Mucosa of stomach (tissue), 1 donor: Measurements from ENCODE around the gene SCARB1.

Experiments used
- H3K27me3 ChIP-seq: one replicate; pipeline ENCODE4 v1.7.0; 2013; ENCODE audit warnings: mild to moderate bottlenecking, low read length; ENCODE audit not compliant: control insufficient read depth, insufficient read depth
- H3K36me3 ChIP-seq: one replicate; pipeline ENCODE4 v1.7.0; 2013; ENCODE audit warnings: low read length; ENCODE audit not compliant: control insufficient read depth, insufficient read depth
- H3K4me1 ChIP-seq: one replicate; pipeline ENCODE4 v1.7.0; 2013; ENCODE audit warnings: mild to moderate bottlenecking, low read length; ENCODE audit not compliant: control insufficient read depth, insufficient read depth
- H3K4me3 ChIP-seq: one replicate; pipeline ENCODE4 v1.7.0; 2013; ENCODE audit warnings: low read length
- H3K9ac ChIP-seq: one replicate; pipeline ENCODE4 v1.7.0; 2013; ENCODE audit warnings: mild to moderate bottlenecking, low read length, moderate library complexity
- H3K9me3 ChIP-seq: one replicate; pipeline ENCODE4 v1.7.0; 2013; ENCODE audit warnings: mild to moderate bottlenecking, low read length, moderate library complexity; ENCODE audit not compliant: control insufficient read depth
- donor health status: Pancreatic carcinoma.

The SCARB1 gene

GRCh38 chr12:124805876-124806668, 57.6 kb downstream of the SCARB1 start:
- H3K36me3 ChIP-seq: no peaks in the 10 kb centered on the region
- H3K9me3 ChIP-seq: no peaks in the 10 kb centered on the region
- H3K4me1 ChIP-seq: no peaks in the 10 kb centered on the region
- H3K9ac ChIP-seq: no peak overlapping the region
- H3K27me3 ChIP-seq: no peaks in the 10 kb centered on the region
- H3K4me3 ChIP-seq: no peak overlapping the region

- Histone ChIP-seq H3K9ac (no peak overlapping the region), H3K4me1 (no peaks in the 10 kb centered on the region), H3K36me3 (no peaks in the 10 kb centered on the region), H3K27me3 (no peaks in the 10 kb centered on the region), H3K9me3 (no peaks in the 10 kb centered on the region), H3K4me3 (no peak overlapping the region)
Measured at GRCh38 chr12:124805050-124805449, 58.6 kb downstream of the SCARB1 start.

GRCh38 chr12:124804011-124804621, 59.5 kb downstream of the SCARB1 start:
- no peaks in the 10 kb centered on the region for H3K36me3 ChIP-seq
- no peak overlapping the region for H3K9ac ChIP-seq
- no peaks in the 10 kb centered on the region for H3K4me1 ChIP-seq
- no peaks in the 10 kb centered on the region for H3K9me3 ChIP-seq
- no peaks in the 10 kb centered on the region for H3K27me3 ChIP-seq
- H3K4me3 ChIP-seq: no peak overlapping the region

- H3K9ac ChIP-seq: no peak overlapping the region
Measured at GRCh38 chr12:124802361-124802760, 61.3 kb downstream of the SCARB1 start.

GRCh38 chr12:124800506-124800905, 63.2 kb downstream of the SCARB1 start:
- Histone ChIP-seq H3K4me3 (no peak overlapping the region), H3K4me1 (no peaks in the 10 kb centered on the region), H3K9me3 (no peaks in the 10 kb centered on the region), H3K9ac (no peak overlapping the region), H3K36me3 (no peaks in the 10 kb centered on the region), H3K27me3 (no peaks in the 10 kb centered on the region)

More at GRCh38 chr12:124802361-124802760, 61.3 kb downstream of the SCARB1 start:
- H3K9me3 ChIP-seq: no peaks in the 10 kb centered on the region
- H3K36me3 ChIP-seq: no peaks in the 10 kb centered on the region
- no peak overlapping the region for H3K4me3 ChIP-seq
- H3K4me1 ChIP-seq: no peaks in the 10 kb centered on the region
- H3K27me3 ChIP-seq: no peaks in the 10 kb centered on the region

- H3K9me3 ChIP-seq: no peaks in the 10 kb centered on the region
- H3K4me3 ChIP-seq: no peak overlapping the region
- H3K36me3 ChIP-seq: no peaks in the 10 kb centered on the region
- H3K27me3 ChIP-seq: no peaks in the 10 kb centered on the region
- H3K4me1 ChIP-seq: no peaks in the 10 kb centered on the region
- H3K9ac ChIP-seq: no peak overlapping the region
Measured at GRCh38 chr12:124797321-124797720, 66.3 kb downstream of the SCARB1 start.

GRCh38 chr12:124796303-124796960, 67.2 kb downstream of the SCARB1 start:
- Histone ChIP-seq H3K4me1 (no peaks in the 10 kb centered on the region), H3K27me3 (no peaks in the 10 kb centered on the region), H3K4me3 (no peak overlapping the region), H3K9me3 (no peaks in the 10 kb centered on the region), H3K9ac (no peak overlapping the region), H3K36me3 (no peaks in the 10 kb centered on the region)

- Histone ChIP-seq H3K4me3 (no peak overlapping the region), H3K9ac (no peak overlapping the region), H3K27me3 (no peaks in the 10 kb centered on the region), H3K4me1 (no peaks in the 10 kb centered on the region), H3K9me3 (no peaks in the 10 kb centered on the region), H3K36me3 (no peaks in the 10 kb centered on the region)
Measured at GRCh38 chr12:124795081-124795948, 68.3 kb downstream of the SCARB1 start.

GRCh38 chr12:124792961-124793441, 70.7 kb downstream of the SCARB1 start:
- Histone ChIP-seq H3K4me3 (no peak overlapping the region), H3K9me3 (no peaks in the 10 kb centered on the region), H3K27me3 (no peaks in the 10 kb centered on the region), H3K36me3 (no peaks in the 10 kb centered on the region), H3K9ac (no peak overlapping the region), H3K4me1 (no peaks in the 10 kb centered on the region)

- no peak overlapping the region for H3K4me3 ChIP-seq
- H3K9me3 ChIP-seq: no peaks in the 10 kb centered on the region
- no peak overlapping the region for H3K9ac ChIP-seq
- no peaks in the 10 kb centered on the region for H3K4me1 ChIP-seq
- H3K27me3 ChIP-seq: no peaks in the 10 kb centered on the region
- H3K36me3 ChIP-seq: no peaks in the 10 kb centered on the region
Measured at GRCh38 chr12:124792156-124792555, 71.5 kb downstream of the SCARB1 start.

GRCh38 chr12:124790650-124791400, 72.8 kb downstream of the SCARB1 start:
- H3K36me3 ChIP-seq: no peaks in the 10 kb centered on the region
- no peak overlapping the region for H3K4me3 ChIP-seq
- no peaks in the 10 kb centered on the region for H3K27me3 ChIP-seq
- H3K9ac ChIP-seq: no peak overlapping the region
- H3K4me1 ChIP-seq: no peaks in the 10 kb centered on the region
- H3K9me3 ChIP-seq: no peaks in the 10 kb centered on the region
